Suppressor macrophage (primary cell): ENCODE measurements around the gene DCST1.

Experiments used
- DNase-seq, 4 experiments: peaks; one replicate each; pipeline ENCODE4 v3.0.0-alpha.2; 2020 to 2022

Gene DCST1

GRCh38 chr1:155092131-155092530 lies 58.5 kb downstream of the DCST1 start:
- DNase-seq = no peak

- DNase-seq = no peak
These were observed 59.0 kb downstream of the DCST1 start for GRCh38 chr1:155092641-155093040.

- DNase-seq = peak in 3 of 4 experiments; percentile 50 to 54 (median 52)
These were observed 60.4 kb downstream of the DCST1 start for GRCh38 chr1:155093911-155094621.

- DNase-seq = no peak
These were observed 61.0 kb downstream of the DCST1 start for GRCh38 chr1:155094622-155094948.

GRCh38 chr1:155099331-155099730 lies 65.7 kb downstream of the DCST1 start:
- DNase-seq = no peak
